Left hindlimb (tissue), 1 donor: Measurements from ENCODE around the gene RUNX1.

Experiments
- DNase-seq: peaks from one replicate; pipeline ENCODE4 v3.0.0-alpha.2; 2018

RUNX1 gene

DNA sequence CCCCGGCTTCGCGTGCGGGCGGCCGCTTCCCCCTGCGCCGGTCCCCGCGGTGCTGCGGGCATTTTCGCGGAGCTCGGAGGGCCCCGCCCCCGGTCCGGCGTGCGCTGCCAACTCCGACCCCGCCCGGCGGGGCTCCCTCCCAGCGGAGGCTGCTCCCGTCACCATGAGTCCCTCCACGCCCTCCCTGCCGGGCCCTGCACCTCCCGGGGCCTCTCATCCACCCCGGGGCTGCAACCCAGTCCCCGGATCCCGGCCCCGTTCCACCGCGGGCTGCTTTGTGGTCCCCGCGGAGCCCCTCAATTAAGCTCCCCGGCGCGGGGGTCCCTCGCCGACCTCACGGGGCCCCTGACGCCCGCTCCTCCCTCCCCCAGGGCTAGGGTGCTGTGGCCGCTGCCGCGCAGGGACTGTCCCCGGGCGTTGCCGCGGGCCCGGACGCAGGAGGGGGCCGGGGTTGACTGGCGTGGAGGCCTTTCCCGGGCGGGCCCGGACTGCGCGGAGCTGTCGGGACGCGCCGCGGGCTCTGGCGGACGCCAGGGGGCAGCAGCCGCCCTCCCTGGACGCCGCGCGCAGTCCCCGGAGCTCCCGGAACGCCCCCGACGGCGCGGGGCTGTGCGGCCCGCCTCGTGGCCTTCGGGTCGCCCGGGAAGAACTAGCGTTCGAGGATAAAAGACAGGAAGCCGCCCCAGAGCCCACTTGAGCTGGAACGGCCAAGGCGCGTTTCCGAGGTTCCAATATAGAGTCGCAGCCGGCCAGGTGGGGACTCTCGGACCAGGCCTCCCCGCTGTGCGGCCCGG lies 159.2 kb downstream of the RUNX1 start:
- peak; percentile 85 for DNase-seq

DNA sequence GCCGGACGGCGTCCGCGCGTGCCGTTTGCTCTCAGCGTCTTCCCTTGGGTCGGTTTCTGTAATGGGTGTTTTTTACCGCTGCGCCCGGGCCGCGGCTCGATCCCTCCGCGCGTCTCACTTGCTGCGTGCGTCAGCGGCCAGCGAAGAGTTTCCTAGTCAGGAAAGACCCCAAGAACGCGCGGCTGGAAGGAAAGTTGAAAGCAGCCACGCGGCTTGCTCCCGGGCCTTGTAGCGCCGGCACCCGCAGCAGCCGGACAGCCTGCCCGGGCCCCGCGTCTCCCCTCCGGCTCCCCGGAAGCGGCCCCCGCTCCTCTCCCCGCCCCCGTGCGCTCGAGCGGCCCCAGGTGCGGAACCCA lies 159.8 kb downstream of the RUNX1 start:
- DNase-seq = peak; percentile 78

DNA sequence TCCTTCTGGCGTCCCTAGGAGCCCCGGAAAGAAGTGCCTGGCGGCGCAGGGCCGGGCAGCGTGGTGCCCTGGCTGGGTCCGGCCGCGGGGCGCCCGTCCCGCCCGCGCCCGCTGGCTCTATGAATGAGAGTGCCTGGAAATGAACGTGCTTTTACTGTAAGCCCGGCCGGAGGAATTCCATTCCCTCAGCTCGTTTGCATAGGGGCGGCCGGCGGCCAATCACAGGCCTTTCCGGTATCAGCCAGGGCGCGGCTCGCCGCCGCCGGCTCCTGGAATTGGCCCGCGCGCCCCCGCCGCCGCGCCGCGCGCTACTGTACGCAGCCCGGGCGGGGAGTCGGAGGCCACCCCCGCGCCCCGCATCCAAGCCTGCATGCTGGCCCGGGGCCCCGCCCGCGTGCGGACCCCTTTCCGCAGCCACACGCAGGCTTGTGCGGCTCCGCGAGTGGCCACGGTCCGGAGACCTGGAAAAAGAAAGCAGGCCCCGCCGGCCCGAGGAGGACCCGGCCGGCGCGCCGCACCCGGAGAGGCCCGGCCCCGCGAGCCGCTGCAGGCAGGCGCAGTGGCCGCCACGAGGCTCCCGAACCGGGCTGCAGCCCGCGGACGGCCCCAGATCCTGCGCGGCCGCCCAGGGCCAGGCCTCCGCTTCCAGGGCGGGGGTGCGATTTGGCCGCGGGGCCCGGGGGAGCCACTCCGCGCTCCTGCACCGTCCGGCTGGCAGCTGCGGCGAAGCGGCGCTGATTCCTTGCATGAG lies 160.4 kb downstream of the RUNX1 start:
- DNase-seq = peak; percentile 94

DNA sequence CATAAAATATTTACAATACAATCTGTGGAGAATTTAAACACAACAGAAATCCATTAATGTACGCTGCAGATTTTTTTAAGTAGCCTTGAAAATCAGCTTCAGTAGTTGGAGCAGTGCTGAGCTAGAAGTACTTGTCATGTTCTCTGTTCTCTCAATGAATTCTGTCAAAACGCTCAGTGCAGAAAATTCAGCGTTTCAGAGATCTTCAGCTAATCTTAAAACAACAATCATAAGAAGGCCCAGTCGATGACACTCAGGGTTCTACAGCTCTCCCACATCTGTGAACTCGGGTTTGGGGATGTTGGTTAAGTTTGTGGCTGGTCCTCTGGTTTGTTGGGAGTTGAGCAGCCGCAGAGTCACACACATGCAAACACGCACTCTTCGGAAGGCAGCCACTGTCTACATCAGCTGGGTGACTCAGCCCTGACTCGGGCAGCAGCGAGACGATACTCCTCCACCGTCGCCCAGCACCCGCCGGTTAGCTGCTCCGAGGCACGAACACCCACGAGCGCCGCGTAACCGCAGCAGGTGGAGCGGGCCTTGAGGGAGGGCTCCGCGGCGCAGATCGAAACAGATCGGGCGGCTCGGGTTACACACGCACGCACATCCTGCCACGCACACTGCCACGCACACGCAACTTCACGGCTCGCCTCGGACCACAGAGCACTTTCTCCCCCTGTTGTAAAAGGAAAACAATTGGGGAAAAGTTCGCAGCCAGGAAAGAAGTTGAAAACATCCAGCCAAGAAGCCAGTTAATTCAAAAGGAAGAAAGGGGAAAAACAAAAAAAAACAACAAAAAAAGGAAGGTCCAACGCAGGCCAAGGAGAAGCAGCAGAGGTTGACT lies 161.2 kb downstream of the RUNX1 start:
- DNase-seq = peak; percentile 74

DNA sequence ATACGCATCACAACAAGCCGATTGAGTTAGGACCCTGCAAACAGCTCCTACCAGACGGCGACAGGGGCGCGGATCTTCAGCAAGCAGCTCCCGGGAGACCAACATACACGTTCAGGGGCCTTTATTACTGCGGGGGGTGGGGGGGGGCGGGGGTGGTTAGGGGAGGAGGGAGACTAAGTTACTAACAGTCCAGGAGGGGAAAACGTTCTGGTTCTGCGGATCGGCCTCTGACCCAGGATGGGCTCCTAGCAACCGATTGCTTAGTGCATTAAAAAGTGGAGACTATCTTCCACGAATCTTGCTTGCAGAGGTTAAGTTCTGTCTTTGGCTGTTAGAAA lies 162.0 kb downstream of the RUNX1 start:
- DNase-seq = peak; percentile 54

DNA sequence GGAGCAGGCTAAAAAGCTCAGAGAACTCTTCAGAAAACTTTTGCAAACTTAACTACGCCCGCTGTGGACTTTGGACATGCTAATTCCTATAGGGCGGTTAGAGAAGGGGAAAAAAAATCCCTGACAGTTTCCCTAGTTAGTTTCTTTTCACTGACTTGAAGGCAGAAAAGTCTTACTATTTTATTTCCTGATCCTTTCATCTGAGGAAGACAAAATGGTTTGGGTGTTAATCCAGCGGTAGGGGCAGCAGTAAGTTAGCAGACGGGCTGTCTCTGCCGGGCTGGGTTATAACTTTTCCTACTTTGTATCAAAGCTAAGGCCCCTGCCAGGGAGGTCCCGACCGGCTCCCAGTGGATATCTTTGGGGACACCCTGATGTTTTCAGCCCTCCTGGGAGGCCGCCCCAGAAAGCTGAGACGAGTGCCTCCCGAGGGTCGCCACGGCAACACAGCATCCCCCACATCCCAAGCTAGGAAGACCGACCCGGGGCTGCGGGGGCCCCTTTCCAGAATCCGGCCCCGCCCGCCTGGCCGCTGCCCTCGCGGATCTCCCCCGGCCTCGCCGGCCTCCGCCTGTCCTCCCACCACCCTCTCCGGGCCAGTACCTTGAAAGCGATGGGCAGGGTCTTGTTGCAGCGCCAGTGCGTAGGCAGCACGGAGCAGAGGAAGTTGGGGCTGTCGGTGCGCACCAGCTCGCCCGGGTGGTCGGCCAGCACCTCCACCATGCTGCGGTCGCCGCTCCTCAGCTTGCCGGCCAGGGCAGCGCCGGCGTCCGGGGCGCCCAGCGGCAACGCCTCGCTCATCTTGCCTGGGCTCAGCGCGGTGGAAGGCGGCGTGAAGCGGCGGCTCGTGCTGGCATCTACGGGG lies 162.6 kb downstream of the RUNX1 start:
- DNase-seq = peak; percentile 64

DNA sequence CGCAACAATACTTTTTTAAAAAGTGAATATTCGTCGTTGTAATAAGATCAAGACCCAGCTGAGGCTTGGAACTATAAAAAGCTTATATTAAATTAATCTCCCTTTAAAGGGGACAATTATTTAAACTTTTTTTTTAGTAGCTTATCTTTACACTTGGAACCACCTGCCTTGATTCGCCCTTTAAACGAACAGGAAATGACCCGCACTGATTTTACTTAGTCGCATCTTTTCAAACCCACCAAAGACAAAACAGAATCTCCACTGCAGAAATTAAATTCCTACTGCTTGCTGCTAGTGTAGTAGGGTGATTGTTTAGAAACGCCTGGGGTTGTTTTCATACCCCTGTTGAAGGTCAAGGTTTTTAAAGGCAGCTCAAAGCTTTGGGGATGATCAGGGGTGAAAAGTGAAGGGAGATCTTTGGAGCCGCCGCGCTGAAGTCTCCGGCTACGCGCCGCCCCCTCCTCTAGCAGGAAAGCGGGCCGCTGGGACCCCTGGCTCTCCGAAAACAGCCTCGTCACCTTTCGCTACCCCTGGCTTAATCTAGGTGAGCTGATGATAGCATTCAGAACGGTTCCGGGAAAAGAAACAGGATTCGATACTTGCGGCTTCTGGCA lies 163.4 kb downstream of the RUNX1 start:
- no peak for DNase-seq

DNA sequence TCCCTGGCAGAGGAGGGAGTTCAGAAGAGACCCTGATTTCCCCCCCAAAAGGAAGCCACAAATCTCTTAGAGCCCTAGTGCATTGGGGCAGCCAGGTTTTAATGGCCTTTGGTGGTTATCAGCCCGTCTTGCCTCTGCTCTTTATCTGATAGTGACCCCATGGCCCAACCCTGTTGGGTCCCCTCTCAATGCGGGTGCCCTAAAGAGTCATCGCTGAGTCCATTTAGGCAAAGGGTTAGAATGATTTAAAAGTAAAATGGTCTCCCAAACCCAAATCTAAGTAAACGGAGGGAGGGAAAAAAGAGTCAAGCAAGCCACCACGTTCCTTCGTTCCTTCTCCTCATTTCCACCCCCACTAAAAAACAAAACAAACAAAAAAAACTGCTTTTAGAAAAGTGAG lies 164.0 kb downstream of the RUNX1 start:
- DNase-seq = no peak

DNA sequence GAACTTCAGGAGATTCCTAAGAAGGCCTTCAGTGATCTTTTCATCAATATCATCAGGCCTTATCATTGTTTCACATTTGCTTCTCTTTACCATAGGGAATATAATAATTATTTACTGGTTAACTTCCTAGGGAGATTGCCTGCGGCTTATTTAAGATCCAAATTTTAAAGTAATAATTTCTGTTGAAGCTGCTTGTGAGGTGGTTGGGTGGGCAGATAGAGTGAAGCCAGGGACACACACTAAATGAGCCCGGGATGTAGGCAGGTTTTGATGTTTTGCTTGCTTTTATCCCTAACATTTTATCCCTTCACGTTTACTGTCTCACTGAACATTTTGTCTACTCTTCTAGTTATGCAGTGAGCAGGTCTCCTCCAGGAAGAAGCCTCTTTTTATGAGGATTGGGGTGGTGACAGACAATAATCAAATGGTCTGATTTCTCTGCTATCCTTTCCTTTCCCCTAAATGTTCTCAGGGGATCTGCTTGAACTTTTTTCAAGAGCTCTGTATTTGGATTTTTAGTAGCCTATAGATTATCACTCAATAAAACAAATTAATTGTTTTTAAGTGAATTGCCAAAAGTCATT lies 164.7 kb downstream of the RUNX1 start:
- DNase-seq = no peak

DNA sequence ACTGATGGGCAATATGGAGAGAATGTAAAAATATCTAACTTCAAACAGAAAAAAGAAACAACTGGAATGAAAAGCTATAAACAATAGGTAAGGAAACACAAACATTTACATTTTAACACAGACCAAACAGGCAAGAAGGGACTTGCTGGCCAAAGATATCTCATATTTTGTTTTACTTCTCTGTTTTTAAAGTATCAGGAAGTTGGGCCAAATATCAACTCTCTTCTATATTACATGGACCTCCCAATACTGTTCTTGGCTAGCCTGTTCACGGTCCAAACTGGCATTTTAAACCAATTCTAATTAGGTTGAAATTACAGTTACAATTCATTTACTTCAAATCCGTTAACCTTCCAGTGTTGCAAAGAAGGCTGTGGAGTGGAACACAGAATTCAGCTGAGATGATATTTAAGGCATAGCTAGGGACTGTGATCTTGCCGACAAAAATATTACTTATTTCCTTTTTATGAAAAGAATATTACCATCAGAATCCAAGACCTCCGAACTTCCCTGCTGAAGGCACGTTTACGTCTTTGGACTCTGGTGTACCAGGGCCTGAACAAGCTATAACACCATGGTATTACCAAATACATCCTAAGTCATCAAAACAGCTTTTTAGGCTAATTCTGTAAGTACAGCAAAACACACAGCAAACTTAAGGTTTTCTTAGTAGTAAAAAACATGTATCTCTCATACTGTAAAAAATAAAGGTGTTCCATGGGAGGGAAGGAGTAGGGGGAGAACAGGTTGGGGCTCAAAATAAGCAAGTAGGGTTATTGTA lies 165.4 kb downstream of the RUNX1 start:
- no peak for DNase-seq

DNA sequence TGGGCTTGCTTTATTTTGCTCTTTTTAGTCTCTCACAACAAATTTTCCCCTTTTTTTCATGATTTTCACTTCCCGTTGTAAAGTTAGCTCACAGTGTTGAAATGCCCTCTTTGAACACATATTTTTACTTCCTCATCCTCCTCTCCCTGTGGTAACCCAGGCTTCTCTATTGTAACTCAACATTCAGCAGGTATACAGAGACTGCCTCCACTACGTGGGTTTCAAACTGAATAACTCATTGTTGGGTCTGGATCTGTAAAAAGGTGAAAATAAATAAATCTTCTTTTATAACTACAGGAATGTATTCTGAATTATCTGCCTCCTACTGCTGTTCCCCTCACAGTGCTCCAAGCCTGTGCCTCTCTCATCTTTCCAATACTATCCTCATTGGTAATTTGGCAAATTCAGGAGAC lies 166.4 kb downstream of the RUNX1 start:
- no peak for DNase-seq

DNA sequence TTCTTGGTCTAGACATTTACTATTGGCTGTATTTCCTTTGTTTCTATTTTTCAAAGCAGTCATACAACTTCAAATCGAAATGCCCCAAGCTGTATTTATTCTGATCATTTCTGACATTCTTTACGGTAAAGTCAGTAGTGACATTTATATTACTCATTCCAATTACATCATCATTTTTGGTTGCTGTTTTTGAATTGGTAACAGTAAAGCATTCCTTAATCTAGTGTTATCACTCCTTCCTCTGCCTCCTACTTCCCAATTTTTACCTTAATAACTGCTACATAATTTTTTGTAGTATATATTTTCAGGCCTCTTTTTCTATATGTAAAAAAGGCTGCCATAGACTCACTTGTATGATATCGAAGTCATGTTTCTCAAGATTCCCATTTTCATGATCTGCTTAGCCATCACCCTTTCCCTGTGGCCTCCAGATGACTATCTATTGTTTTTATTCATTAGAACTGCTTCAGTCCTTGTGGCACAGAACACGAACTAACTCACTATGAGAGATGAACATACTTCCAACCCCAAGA lies 167.2 kb downstream of the RUNX1 start:
- DNase-seq = no peak

DNA sequence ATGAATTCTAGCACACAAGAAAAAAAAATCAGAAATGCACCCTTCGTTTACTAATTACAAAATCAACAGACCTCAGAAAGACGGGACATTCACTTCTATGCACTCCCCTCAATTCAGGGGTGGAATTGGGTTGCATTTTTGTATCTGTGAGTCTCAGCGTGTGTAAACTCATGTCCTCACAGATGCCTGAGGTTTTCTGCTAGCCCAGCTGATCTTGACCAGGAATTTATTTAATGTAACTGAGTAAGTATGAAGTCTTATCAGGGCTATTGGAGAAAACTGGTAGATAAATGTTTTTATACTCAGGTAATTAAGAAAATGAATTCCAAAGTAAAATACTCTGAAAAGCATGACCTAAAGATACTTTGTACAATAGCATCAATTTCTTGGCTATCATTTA lies 167.7 kb downstream of the RUNX1 start:
- no peak for DNase-seq

DNA sequence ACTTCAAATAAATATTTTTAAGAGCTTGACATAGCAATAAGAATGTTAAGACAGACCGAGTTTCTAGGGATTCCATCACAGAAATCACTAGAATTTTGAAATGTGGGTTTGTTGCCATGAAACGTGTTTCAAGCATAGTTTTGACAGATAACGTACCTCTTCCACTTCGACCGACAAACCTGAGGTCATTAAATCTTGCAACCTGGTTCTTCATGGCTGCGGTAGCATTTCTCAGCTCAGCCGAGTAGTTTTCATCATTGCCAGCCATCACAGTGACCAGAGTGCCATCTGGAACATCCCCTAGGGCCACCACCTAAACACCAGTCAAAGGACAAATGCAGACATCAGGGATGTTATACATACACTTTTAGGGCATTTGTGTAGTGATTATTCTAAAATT lies 168.7 kb downstream of the RUNX1 start:
- DNase-seq = no peak

DNA sequence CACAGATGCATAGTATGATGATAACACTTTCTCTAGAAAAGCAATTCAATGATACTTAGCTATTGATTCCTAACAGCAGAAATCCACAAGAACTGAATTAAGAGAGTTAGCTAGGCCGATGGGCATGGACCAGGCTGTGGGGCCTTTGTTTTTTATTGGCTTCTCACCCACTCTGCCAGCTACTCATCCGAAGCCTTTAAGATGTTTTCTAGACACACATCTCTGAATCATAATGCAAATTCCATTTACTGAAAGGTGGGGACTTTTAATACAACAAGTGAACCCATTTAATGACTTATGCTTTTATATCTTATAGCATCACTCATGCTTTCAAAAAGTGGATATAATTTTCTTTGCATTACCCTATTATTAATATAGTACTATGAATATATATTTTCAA lies 170.2 kb downstream of the RUNX1 start:
- DNase-seq = no peak

DNA sequence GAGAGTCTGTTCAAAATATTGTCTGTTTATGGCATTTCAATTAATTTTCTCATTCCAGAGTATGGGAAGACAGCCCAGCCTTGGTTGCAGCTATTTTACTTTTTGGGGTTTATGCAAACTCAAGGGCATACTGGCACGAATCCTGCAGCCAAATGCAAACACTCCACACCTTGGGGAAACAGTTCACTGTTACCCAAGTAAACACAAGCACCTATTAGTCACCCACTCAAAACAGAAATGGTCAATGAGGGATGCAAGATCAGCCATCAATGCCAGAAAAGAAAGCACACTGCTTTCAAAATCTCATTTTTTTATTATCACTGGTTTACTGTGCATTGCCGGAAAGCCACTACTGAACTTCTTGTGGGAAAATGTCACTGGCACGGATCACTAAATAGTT lies 170.6 kb downstream of the RUNX1 start:
- no peak for DNase-seq

DNA sequence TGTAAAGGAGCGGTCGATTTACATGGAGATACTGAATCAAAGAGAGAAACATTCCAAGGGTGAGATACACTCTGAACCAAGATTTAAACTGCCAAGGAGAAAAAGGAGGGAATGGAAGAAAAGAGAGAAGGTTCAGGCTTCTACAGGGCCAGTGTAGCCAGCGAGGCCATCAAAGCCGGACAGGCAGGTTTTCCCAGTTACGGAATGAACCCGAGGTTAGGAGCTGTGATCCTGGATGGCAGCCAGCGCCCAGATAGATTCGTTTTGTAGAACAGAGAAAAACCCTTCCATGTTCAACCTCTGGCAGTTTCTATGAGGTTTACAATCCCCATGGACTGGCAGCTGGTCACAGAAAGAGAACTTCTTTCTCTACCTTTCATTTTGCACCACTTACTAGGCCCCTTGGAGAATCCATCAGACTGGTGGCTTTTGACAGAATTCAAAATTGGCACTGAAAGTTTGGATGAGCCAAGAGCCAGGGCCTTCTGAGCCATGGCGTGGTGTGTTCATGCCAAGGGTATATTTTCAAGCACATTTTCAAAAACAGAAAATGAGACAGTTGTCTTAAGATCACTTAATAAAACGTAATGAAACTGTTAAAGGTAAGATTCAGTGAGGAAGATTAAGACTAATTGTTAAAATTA lies 171.5 kb downstream of the RUNX1 start:
- DNase-seq = no peak

DNA sequence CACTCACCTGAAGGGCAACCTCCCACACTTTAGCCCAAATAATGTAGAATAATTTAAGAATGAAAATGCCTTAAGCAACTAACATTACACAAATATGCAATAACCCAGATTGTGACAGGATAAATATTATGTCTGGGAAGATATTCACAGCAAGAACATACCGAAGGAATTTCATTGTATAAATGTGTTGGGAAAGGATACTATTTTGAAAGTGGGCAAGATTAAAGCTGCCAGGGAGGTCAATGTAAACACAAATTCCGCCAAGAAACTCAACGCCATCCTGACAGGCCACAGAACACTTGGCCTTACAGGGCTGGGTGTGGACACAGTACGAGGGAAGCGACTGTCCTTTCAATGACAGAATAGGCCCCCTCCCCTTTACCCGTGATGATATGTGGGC lies 173.3 kb downstream of the RUNX1 start:
- no peak for DNase-seq

DNA sequence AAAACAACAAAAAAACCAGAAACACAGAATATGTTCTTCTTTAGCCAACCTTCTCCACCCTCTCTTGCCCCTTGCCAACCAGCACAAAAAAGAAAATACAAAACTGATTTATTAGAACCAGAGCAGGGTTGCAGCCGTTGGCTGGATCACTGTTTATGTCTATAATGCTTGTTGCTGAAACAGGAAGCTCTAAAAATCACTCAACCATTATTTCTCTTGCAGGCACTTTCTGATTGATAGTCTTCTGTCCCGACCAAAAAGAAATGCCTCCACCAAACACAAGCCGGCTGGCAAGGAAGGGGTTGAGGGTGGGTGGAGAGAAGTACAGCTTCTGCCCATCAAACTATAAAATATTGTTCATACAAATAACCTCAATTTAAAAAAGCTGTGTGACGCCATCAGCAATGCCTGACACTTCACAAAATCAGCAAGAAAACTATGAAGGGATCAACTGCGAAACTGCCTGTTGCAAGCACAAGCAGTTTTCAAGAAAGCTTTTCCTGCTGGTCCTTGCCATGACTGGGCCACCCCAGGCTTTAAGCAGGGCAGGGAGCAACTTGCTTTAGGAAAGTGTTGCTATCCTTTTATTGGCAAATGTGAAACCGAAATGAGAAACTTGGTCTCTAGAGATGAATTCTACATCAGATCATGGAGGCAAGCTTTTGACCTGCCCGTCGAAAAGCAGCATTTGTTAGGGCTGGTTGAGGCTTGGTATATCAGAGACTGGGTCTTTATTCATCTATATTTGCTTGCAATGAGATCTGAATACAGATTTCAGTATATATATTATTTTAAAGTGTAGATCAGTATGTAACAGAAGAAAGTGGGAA lies 174.2 kb downstream of the RUNX1 start:
- no peak for DNase-seq
